HepG2 (cell line): ENCODE data around the gene ZDHHC18. TPM values are rescaled to one million over a fixed set of nuclear protein-coding genes. Genes with fewer than 3 reads are reported as not detected.

Experiments
- ATF5 ChIP-seq: sonication (generic); formaldehyde crosslinking; IDR thresholded peaks from 2 replicates; pipeline ENCODE4 v1.4.0; 2020; ENCODE audit warnings: mild to moderate bottlenecking, low read depth, missing genetic modification reagents
- CSRNP1 ChIP-seq: sonication (generic); formaldehyde crosslinking; IDR thresholded peaks from 2 replicates; pipeline ENCODE4 v1.8.1; 2023; ENCODE audit warnings: mild to moderate bottlenecking, missing genetic modification reagents
- DMAP1 ChIP-seq: IDR thresholded peaks from 2 replicates; pipeline ENCODE4 v1.6.1; 2016
- FOSL1 ChIP-seq: sonication (generic); formaldehyde crosslinking; IDR thresholded peaks from 2 replicates; pipeline ENCODE4 v1.9.0; 2021; ENCODE audit warnings: missing genetic modification reagents, borderline replicate concordance
- HNF1B ChIP-seq: sonication (generic); formaldehyde crosslinking; IDR thresholded peaks from 2 replicates; pipeline ENCODE4 v1.5.1; 2020; ENCODE audit warnings: mild to moderate bottlenecking, moderate library complexity, missing genetic modification reagents
- KDM4B ChIP-seq: sonication (generic); formaldehyde crosslinking; IDR thresholded peaks from 2 replicates; pipeline ENCODE4 v1.4.0; 2020; ENCODE audit warnings: missing genetic modification reagents
- MED1 ChIP-seq: sonication (generic); formaldehyde crosslinking; IDR thresholded peaks from 2 replicates; pipeline ENCODE4 v1.4.0; 2020; ENCODE audit warnings: missing genetic modification reagents
- NAIF1 ChIP-seq: sonication (generic); formaldehyde crosslinking; IDR thresholded peaks from 2 replicates; pipeline ENCODE4 v1.5.0; 2020; ENCODE audit warnings: mild to moderate bottlenecking, missing genetic modification reagents, borderline replicate concordance
- NFIC ChIP-seq: IDR thresholded peaks from 2 replicates; pipeline ENCODE4 v1.6.1; 2012; ENCODE audit warnings: mild to moderate bottlenecking, low read length, inconsistent platforms
- PCBP2 ChIP-seq: fragments of 200-400 bp; formaldehyde crosslinking; optimal IDR thresholded peaks from 2 replicates; pipeline ENCODE3; 2018; ENCODE audit warnings: low read length, low read depth; ENCODE audit not compliant: poor library complexity, severe bottlenecking
- POLR2G ChIP-seq: fragments of 200-400 bp; formaldehyde crosslinking; IDR thresholded peaks from 2 replicates; pipeline ENCODE4 v1.6.1; 2018; ENCODE audit warnings: mild to moderate bottlenecking, low read depth, low read length, moderate library complexity
- TRAFD1 ChIP-seq: sonication (generic); formaldehyde crosslinking; IDR thresholded peaks from 2 replicates; pipeline ENCODE4 v1.5.1; 2020; ENCODE audit warnings: missing genetic modification reagents, mild to moderate bottlenecking, borderline replicate concordance
- ZBED4 ChIP-seq: sonication (generic); formaldehyde crosslinking; IDR thresholded peaks from 2 replicates; pipeline ENCODE4 v1.4.0; 2020; ENCODE audit warnings: missing genetic modification reagents, borderline replicate concordance
- ZEB1 ChIP-seq: IDR thresholded peaks from 2 replicates; pipeline ENCODE4 v1.6.1; 2012; ENCODE audit warnings: mild to moderate bottlenecking, low read depth, inconsistent platforms; ENCODE audit not compliant: insufficient replicate concordance
- ZNF296 ChIP-seq: sonication (generic); formaldehyde crosslinking; conservative IDR thresholded peaks from 2 replicates; pipeline ENCODE4 v1.5.0; 2020; ENCODE audit warnings: mild to moderate bottlenecking, missing genetic modification reagents
- ZUFSP ChIP-seq: sonication (generic); formaldehyde crosslinking; IDR thresholded peaks from 2 replicates; pipeline ENCODE4 v1.9.0; 2021; ENCODE audit warnings: missing genetic modification reagents, mild to moderate bottlenecking, borderline replicate concordance
- polyA plus RNA-seq, 8 experiments: library from polyadenylated mRNA; depleted of rRNA in 3 of 8; stranded (reverse) in 7 of 8; unstranded in 1 of 8; fragments of >200 nt; fragmentation: Illumina TruSeq in 4 of 8; extraction: Trizol in 4 of 8; gene quantifications; 2 replicates each; pipeline versions ENCODE4 v1.2.1 to v1.2.3, GENCODE V29; 2011 to 2016; ENCODE audit warnings: low read depth in 4 of 8, missing spikeins in 1 of 8, mixed read lengths in 1 of 8; ENCODE audit not compliant: insufficient read depth in 1 of 8
- total RNA-seq, 5 experiments: library from RNA; depleted of rRNA; stranded (reverse); fragments of >200 nt; fragmentation: Illumina TruSeq; extraction: Trizol; gene quantifications; 2 replicates each; pipeline ENCODE4 v1.2.3, GENCODE V29; 2016; ENCODE audit warnings: low read depth in 1 of 5

The ZDHHC18 gene
- total and polyA plus RNA-seq, 2 of the 13 experiments (the other 11 are each of a cell fraction or from before 2014, with no cell fraction given), result 13.2 to 35.3 TPM

- no peak for TF ChIP-seq TRAFD1 (CRISPR knock-in tag)
- TF ChIP-seq DMAP1 (CRISPR knock-in tag), result 0 out of 2 replicates have a peak, but pooled peaks have one; percentile 15
- TF ChIP-seq ZEB1, result peak; percentile 94
- TF ChIP-seq ZUFSP (CRISPR knock-in tag), result no peak
- no peak for TF ChIP-seq NFIC
- TF ChIP-seq ZBED4 (CRISPR knock-in tag), result no peak
- TF ChIP-seq POLR2G, result peak; percentile 82
- TF ChIP-seq FOSL1 (CRISPR knock-in tag), result no peak
- TF ChIP-seq PCBP2, result no peak
- TF ChIP-seq CSRNP1 (CRISPR knock-in tag), result 0 out of 2 replicates have a peak, but pooled peaks have one; percentile 55
- peak; percentile 57; the same call in 1 of the 2 replicates for TF ChIP-seq MED1 (CRISPR knock-in tag)
- no peak for TF ChIP-seq ATF5
- no peak for TF ChIP-seq KDM4B (CRISPR knock-in tag)
- no peak for TF ChIP-seq HNF1B (CRISPR knock-in tag)
- no peak for TF ChIP-seq NAIF1
- no peak for TF ChIP-seq ZNF296
Measured at GRCh38 chr1:26862781-26863684, 36.5 kb downstream of the ZDHHC18 start, which contains the start of gene SFN (continued).
